A549 (cell line): ENCODE measurements around the gene ZNF740. TPM values are rescaled to one million over a fixed set of nuclear protein-coding genes. Genes with fewer than 3 reads are reported as not detected.

Experiments used
- ATAC-seq, 2 experiments: fragments of 200-7000 bp in 1 of 2; fragments of >200 bp in 1 of 2; cut with Nextera tagmentation in 1 of 2; cut with Tn5 transposase in 1 of 2; 3 replicates each; pipeline versions ENCODE4 v1.8.0 to v1.9.1; 2018 to 2020; ENCODE audit warnings: mild to moderate bottlenecking in 1 of 2, moderate library complexity in 1 of 2
- CTCF ChIA-PET: fragments of 300-600 bp; sonication (Branson Sonifier 250); formaldehyde crosslinking; extraction: SDS; loops from one replicate; lab custom pipeline; 2021; ENCODE audit warnings: antibody characterized with exemption, inconsistent platforms; lab: Yijun Ruan, JAX
- POLR2A ChIA-PET: fragments of 350-600 bp; formaldehyde crosslinking; extraction: SDS; loops from one replicate; lab custom pipeline; 2021; ENCODE audit warnings: antibody characterized with exemption, inconsistent platforms; lab: Yijun Ruan, JAX
- DNase-seq, 2 experiments: peaks; one replicate each; pipeline versions ENCODE4 v3.0.0 to v3.0.0-alpha.2; 2011 to 2016; ENCODE audit warnings: low read depth in 1 of 2, low spot score in 1 of 2
- FAIRE-seq: peaks from 2 replicates; lab custom pipeline; 2011; peaks lifted over from hg19 to GRCh38; lab: Jason Lieb, UNC
- H3K27ac ChIP-seq, 2 experiments: fragments of >200 bp; sonication (Bioruptor Twin); formaldehyde crosslinking; 3 replicates each; pipeline ENCODE4 v1.5.1; 2016 to 2017
- H3K4me1 ChIP-seq: fragments of >200 bp; sonication (Bioruptor Twin); formaldehyde crosslinking; 3 replicates; pipeline ENCODE4 v1.6.1; 2016
- H3K4me2 ChIP-seq: fragments of >200 bp; sonication (Bioruptor Twin); formaldehyde crosslinking; 3 replicates; pipeline ENCODE4 v1.6.1; 2016
- H3K4me3 ChIP-seq: fragments of >200 bp; sonication (Bioruptor Twin); formaldehyde crosslinking; 3 replicates; pipeline ENCODE4 v1.5.1; 2016
- H3K9me3 ChIP-seq: fragments of >200 bp; sonication (Bioruptor Twin); formaldehyde crosslinking; 3 replicates; pipeline ENCODE4 v1.6.1; 2016
- BHLHE40 ChIP-seq: IDR thresholded peaks from 2 replicates; pipeline ENCODE4 v1.6.1; 2012; ENCODE audit warnings: low read depth, low read length, inconsistent platforms
- CHD4 ChIP-seq: fragments of 200-600 bp; sonication (generic); IDR thresholded peaks from 2 replicates; pipeline ENCODE4 v1.6.1; 2016; ENCODE audit warnings: antibody characterized with exemption, mild to moderate bottlenecking, borderline replicate concordance
- FOSB ChIP-seq: fragments of 250-450 bp; sonication (Bioruptor Pico); IDR thresholded peaks from 2 replicates; pipeline ENCODE4 v1.5.0; 2020; ENCODE audit warnings: mild to moderate bottlenecking, moderate library complexity
- FOSL2 ChIP-seq, 2 experiments: fragments of 450-650 bp in 1 of 2; fragments of >200 bp in 1 of 2; sonication (Bioruptor Twin) in 1 of 2; formaldehyde crosslinking; IDR thresholded peaks; 2 replicates each; pipeline versions ENCODE4 v1.5.0 to v1.6.1; 2016 to 2020; ENCODE audit warnings: mild to moderate bottlenecking in 1 of 2, moderate library complexity in 1 of 2
- FOXS1 ChIP-seq: fragments of 250-450 bp; sonication (Bioruptor Pico); IDR thresholded peaks from 2 replicates; pipeline ENCODE4 v1.5.0; 2020; ENCODE audit warnings: mild to moderate bottlenecking, moderate library complexity
- GATA3 ChIP-seq: IDR thresholded peaks from 2 replicates; pipeline ENCODE4 v1.6.1; 2012; ENCODE audit warnings: borderline replicate concordance
- HDAC2 ChIP-seq: fragments of 200-600 bp; sonication (generic); IDR thresholded peaks from 2 replicates; pipeline ENCODE4 v1.6.1; 2016
- HOXA7 ChIP-seq: fragments of 250-450 bp; sonication (Bioruptor Pico); IDR thresholded peaks from 2 replicates; pipeline ENCODE4 v1.5.0; 2020; ENCODE audit warnings: mild to moderate bottlenecking, moderate library complexity
- JUN ChIP-seq, 2 experiments: fragments of >200 bp; sonication (Bioruptor Twin); formaldehyde crosslinking; IDR thresholded peaks; 2 replicates in 1 of 2; 3 replicates in 1 of 2; pipeline ENCODE4 v1.6.1; 2016 to 2017
- KDM1A ChIP-seq: fragments of 200-600 bp; sonication (generic); IDR thresholded peaks from 2 replicates; pipeline ENCODE4 v1.6.1; 2016; ENCODE audit warnings: low read depth, mild to moderate bottlenecking
- MYC ChIP-seq: IDR thresholded peaks from 2 replicates; pipeline ENCODE4 v1.6.1; 2012; ENCODE audit warnings: mild to moderate bottlenecking, inconsistent platforms, low read length, improper control_type of control experiment, borderline replicate concordance
- NPAS2 ChIP-seq: fragments of 250-450 bp; sonication (Bioruptor Pico); IDR thresholded peaks from 2 replicates; pipeline ENCODE4 v1.8.0; 2022; ENCODE audit warnings: mild to moderate bottlenecking, moderate library complexity, borderline replicate concordance
- PHF8 ChIP-seq: fragments of 200-600 bp; sonication (generic); IDR thresholded peaks from 2 replicates; pipeline ENCODE4 v1.6.1; 2016; ENCODE audit warnings: low read depth, mild to moderate bottlenecking, antibody characterized with exemption, moderate library complexity, borderline replicate concordance
- RAD21 ChIP-seq, 2 experiments: fragments of >200 bp in 1 of 2; sonication (Bioruptor Twin) in 1 of 2; formaldehyde crosslinking in 1 of 2; IDR thresholded peaks in 1 of 2; conservative IDR thresholded peaks in 1 of 2; 2 replicates in 1 of 2; 3 replicates in 1 of 2; pipeline ENCODE4 v1.6.1; 2012 to 2018; ENCODE audit warnings: inconsistent platforms in 1 of 2
- RARB ChIP-seq: fragments of 250-450 bp; sonication (Bioruptor Pico); IDR thresholded peaks from 2 replicates; pipeline ENCODE4 v1.8.0; 2021; ENCODE audit warnings: mild to moderate bottlenecking, moderate library complexity
- RCOR1 ChIP-seq: fragments of 150-350 bp; IDR thresholded peaks from 2 replicates; pipeline ENCODE4 v1.6.1; 2014; ENCODE audit warnings: antibody characterized with exemption, low read length, low read depth
- RNF2 ChIP-seq: fragments of 200-600 bp; sonication (generic); IDR thresholded peaks from 2 replicates; pipeline ENCODE4 v1.6.1; 2016; ENCODE audit warnings: low read depth, mild to moderate bottlenecking, antibody characterized with exemption, moderate library complexity, borderline replicate concordance
- SREBF2 ChIP-seq: fragments of 450-650 bp; IDR thresholded peaks from 2 replicates; pipeline ENCODE4 v1.6.1; 2014; ENCODE audit warnings: mild to moderate bottlenecking, moderate library complexity
- TP53 ChIP-seq: fragments of 250-450 bp; sonication (Bioruptor Pico); IDR thresholded peaks from 2 replicates; pipeline ENCODE4 v1.5.0; 2021; ENCODE audit warnings: mild to moderate bottlenecking, moderate library complexity
- ZC3H11A ChIP-seq: fragments of 450-650 bp; IDR thresholded peaks from 2 replicates; pipeline ENCODE4 v1.6.1; 2014; ENCODE audit warnings: antibody characterized with exemption, mild to moderate bottlenecking
- whole genome bisulfite sequencing: methylation state at CpG from one replicate; pipeline ENCODE4 v1.1.6; 2017; ENCODE audit errors: missing lambda C conversion rate; 5-methylcytosine and 5-hydroxymethylcytosine counted together
- polyA plus RNA-seq, 4 experiments: library from polyadenylated mRNA; depleted of rRNA in 3 of 4; stranded (reverse); fragments of >200 nt; fragmentation: RNase III in 1 of 4; extraction: RNeasy Plus Mini Kit Qiagen cat#74134 plus additional on column Dnase treatment in 1 of 4; gene quantifications; 2 replicates in 3 of 4; 3 replicates in 1 of 4; pipeline ENCODE4 v1.2.3, GENCODE V29; 2011 to 2017
- TF ChIP-seq, protein P1 (sequence below): IDR thresholded peaks from 2 replicates; pipeline ENCODE4 v1.6.1; 2012
- TF ChIP-seq, protein P2 (sequence below): fragments of 150-350 bp; IDR thresholded peaks from 2 replicates; pipeline ENCODE4 v1.6.1; 2014; ENCODE audit warnings: low read depth, mild to moderate bottlenecking, low read length
- TF ChIP-seq, protein P3 (sequence below): fragments of >200 bp; sonication (Bioruptor Twin); formaldehyde crosslinking; IDR thresholded peaks from 3 replicates; pipeline ENCODE4 v1.5.1; 2016
- TF ChIP-seq, protein P4 (sequence below): IDR thresholded peaks from 2 replicates; pipeline ENCODE4 v1.6.1; 2012
- TF ChIP-seq, protein P5 (sequence below): IDR thresholded peaks from 2 replicates; pipeline ENCODE4 v1.6.1; 2012; ENCODE audit warnings: low read depth, borderline replicate concordance

The ZNF740 gene
- polyA plus RNA-seq, 2 of the 4 experiments (the other 2 are of a cell fraction) = 15.1 to 28.8 TPM

DNA sequence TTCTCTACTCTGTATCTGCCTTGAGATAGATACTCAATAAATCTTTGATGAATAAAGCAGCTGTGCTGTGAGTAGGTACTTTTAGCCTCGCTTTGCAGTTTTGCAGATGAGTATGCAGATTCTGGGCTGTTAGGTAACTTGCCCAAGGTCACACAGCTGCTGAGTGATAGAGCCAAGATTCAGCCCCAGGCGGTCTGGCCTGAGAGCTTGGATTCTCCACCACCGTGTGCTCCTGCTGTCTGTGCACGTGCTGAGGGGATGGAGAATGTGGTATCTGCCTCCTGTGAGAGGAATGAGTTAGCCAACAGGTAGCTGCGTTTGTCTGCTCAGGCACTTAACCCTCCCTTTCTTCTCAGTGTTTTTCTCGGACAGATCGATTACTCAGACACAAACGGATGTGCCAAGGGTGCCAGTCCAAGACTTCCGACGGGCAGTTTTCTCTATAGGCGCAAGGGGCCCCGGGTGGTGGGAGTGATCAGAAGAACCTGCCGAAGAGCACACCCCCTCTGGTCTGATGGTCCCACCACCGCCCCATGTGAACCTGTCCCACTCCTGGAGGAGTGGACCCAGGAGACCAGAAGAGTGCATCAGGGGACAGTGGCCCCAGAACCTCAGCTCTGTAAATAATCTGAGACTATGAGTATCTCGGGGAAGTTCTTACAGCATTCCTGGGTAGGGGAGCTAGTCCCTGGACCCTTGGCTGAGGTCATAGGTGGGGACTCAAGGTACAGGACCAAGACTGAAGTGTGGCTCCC, 6.8 kb downstream of the ZNF740 start:
- Histone ChIP-seq H3K4me3 (no peak overlapping the region), H3K9me3 (no peaks in the 10 kb centered on the region), H3K4me1 (peaks cover 22% of the 10 kb centered on the region), H3K27ac (no peak overlapping the region), H3K4me2 (no peak overlapping the region)
- 90% methylated on average over 15 of the region's 15 CpGs for WGBS
- TF ChIP-seq MYC (no peak), FOSB (CRISPR knock-in tag) (no peak), BHLHE40 (no peak), RCOR1 (no peak), JUN (IDR thresholded peaks at IDR 0.05) (no peak), ZC3H11A (no peak), PHF8 (no peak), HOXA7 (CRISPR knock-in tag) (no peak), FOSL2 (IDR thresholded peaks at IDR 0.05) (no peak), FOSL2 (CRISPR knock-in tag; IDR thresholded peaks at IDR 0.05) (no peak), HDAC2 (no peak), SREBF2 (no peak), CHD4 (no peak), RARB (no peak), KDM1A (no peak), TP53 (CRISPR knock-in tag) (no peak), RAD21 (conservative IDR thresholded peaks at IDR 0.05 in 1 of 2, IDR thresholded peaks at IDR 0.05 in 1 of 2) (no peak)
- TF ChIP-seq, protein P1, sequence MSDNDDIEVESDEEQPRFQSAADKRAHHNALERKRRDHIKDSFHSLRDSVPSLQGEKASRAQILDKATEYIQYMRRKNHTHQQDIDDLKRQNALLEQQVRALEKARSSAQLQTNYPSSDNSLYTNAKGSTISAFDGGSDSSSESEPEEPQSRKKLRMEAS = no peak
- TF ChIP-seq, protein P2, sequence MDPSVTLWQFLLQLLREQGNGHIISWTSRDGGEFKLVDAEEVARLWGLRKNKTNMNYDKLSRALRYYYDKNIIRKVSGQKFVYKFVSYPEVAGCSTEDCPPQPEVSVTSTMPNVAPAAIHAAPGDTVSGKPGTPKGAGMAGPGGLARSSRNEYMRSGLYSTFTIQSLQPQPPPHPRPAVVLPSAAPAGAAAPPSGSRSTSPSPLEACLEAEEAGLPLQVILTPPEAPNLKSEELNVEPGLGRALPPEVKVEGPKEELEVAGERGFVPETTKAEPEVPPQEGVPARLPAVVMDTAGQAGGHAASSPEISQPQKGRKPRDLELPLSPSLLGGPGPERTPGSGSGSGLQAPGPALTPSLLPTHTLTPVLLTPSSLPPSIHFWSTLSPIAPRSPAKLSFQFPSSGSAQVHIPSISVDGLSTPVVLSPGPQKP = no peak
- TF ChIP-seq, protein P3, sequence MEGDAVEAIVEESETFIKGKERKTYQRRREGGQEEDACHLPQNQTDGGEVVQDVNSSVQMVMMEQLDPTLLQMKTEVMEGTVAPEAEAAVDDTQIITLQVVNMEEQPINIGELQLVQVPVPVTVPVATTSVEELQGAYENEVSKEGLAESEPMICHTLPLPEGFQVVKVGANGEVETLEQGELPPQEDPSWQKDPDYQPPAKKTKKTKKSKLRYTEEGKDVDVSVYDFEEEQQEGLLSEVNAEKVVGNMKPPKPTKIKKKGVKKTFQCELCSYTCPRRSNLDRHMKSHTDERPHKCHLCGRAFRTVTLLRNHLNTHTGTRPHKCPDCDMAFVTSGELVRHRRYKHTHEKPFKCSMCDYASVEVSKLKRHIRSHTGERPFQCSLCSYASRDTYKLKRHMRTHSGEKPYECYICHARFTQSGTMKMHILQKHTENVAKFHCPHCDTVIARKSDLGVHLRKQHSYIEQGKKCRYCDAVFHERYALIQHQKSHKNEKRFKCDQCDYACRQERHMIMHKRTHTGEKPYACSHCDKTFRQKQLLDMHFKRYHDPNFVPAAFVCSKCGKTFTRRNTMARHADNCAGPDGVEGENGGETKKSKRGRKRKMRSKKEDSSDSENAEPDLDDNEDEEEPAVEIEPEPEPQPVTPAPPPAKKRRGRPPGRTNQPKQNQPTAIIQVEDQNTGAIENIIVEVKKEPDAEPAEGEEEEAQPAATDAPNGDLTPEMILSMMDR = no peak
- TF ChIP-seq, protein P4, sequence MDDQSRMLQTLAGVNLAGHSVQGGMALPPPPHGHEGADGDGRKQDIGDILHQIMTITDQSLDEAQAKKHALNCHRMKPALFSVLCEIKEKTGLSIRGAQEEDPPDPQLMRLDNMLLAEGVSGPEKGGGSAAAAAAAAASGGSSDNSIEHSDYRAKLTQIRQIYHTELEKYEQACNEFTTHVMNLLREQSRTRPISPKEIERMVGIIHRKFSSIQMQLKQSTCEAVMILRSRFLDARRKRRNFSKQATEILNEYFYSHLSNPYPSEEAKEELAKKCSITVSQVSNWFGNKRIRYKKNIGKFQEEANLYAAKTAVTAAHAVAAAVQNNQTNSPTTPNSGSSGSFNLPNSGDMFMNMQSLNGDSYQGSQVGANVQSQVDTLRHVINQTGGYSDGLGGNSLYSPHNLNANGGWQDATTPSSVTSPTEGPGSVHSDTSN = no peak
- no peak for DNase-seq
- POLR2A ChIA-PET = interaction anchor here (1.3 kb wide), 1 partner anchor 10 kb away, joined by 3 read pairs; no protein-coding TSS in a partner anchor
- CTCF ChIA-PET = interaction anchor here (0.8 to 36.2 kb wide), 9 partner anchors 6 to 148 kb away, joined by 3 to 646 read pairs (median 41); partner anchors contain the start of genes CSAD, ITGB7 and ZNF740
- no peak for FAIRE-seq
- ATAC-seq = no peak

DNA sequence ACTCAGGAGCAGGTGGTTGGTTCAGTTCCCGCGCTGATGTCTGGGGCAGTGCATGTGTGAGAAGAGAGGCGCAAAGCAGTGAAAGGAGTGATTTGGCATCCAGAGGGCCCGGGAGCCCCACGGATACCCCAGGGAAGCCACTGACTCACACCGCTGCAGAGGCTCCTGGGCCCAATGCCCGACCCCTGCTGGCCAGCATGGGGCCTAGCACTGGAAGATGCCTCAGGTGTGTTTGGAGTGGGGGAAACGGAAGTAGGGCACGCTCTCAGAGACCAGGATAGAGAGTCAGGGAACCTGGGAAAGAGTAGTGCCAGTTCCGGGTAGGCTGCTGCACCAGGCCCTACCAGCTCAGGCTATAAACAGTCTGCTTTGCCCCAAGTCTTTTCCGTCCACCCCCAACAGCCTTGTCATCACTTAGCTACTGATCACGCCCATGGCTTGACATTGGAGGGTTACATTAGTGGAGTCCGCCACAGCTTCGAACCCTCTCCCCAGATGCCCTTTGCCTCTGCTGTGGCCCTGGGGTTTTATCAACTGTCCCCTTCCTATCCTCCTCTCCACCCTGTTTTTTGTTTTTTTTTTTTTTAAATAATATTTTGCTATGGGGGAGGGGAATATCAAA, 9.7 kb downstream of the ZNF740 start:
- POLR2A ChIA-PET = interaction anchor here (0.9 to 5.4 kb wide), 2 partner anchors 9 to 31 kb away, joined by 4 to 33 read pairs; partner anchors contain the start of genes CSAD and ZNF740
- CTCF ChIA-PET = interaction anchor here (0.6 to 36.2 kb wide), 18 partner anchors 8 to 146 kb away, joined by 3 to 646 read pairs (median 3); partner anchors contain the start of genes CSAD, ITGB7 and ZNF740
- TF ChIP-seq RNF2 (no peak), NPAS2 (no peak), RAD21 (conservative IDR thresholded peaks at IDR 0.05 in 1 of 2, IDR thresholded peaks at IDR 0.05 in 1 of 2) (peak; percentile 65 to 66; a peak in 4 of 5 replicates), HOXA7 (CRISPR knock-in tag) (no peak), FOSB (CRISPR knock-in tag) (no peak), FOXS1 (no peak), FOSL2 (IDR thresholded peaks at IDR 0.05) (no peak), FOSL2 (CRISPR knock-in tag; IDR thresholded peaks at IDR 0.05) (peak; percentile 70; the same call in 1 of the 2 replicates), GATA3 (no peak)
- TF ChIP-seq, protein P3 = peak; percentile 78
- TF ChIP-seq, protein P5, sequence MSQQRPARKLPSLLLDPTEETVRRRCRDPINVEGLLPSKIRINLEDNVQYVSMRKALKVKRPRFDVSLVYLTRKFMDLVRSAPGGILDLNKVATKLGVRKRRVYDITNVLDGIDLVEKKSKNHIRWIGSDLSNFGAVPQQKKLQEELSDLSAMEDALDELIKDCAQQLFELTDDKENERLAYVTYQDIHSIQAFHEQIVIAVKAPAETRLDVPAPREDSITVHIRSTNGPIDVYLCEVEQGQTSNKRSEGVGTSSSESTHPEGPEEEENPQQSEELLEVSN = no peak

More for the DNA sequence above, 9.7 kb downstream of the ZNF740 start:
- ATAC-seq = peak; percentile 87 to 90
- H3K9me3 ChIP-seq = no peaks in the 10 kb centered on the region
- WGBS = 40% methylated on average over 14 of the region's 14 CpGs
- H3K27ac ChIP-seq = peak overlapping the region; percentile 33 to 44; a peak in 3 of 6 replicates
- peaks cover 15% of the 10 kb centered on the region; the same call in 2 of the 3 replicates for H3K4me1 ChIP-seq
- peak overlapping the region; percentile 31; the same call in 1 of the 3 replicates for H3K4me2 ChIP-seq
- FAIRE-seq = peak; percentile 54
- peak; percentile 73 to 87 for DNase-seq
- no peak overlapping the region for H3K4me3 ChIP-seq
